Left lung (tissue), 10 donors: ENCODE measurements around the gene DMWD. TPM values are rescaled to one million over a fixed set of nuclear protein-coding genes. Genes with fewer than 3 reads are reported as not detected.

Source experiments
- ATAC-seq: fragments of 200-7000 bp; cut with Tn5 transposase; one replicate; pipeline ENCODE4 v1.9.1; 2020; ENCODE audit warnings: moderate library complexity
- DNase-seq, 4 donors: peaks; one replicate each; pipeline ENCODE4 v3.0.0-alpha.2; 2013 to 2020
- H3K27ac ChIP-seq, 2 donors: fragments of 200-600 bp; sonication (generic) in 1 of 2; one replicate each; pipeline versions ENCODE4 v1.5.0 to v1.8.0; 2020 to 2021
- H3K27me3 ChIP-seq, 2 donors: fragments of 200-600 bp; sonication (generic) in 1 of 2; one replicate each; pipeline versions ENCODE4 v1.5.0 to v1.8.0; 2020 to 2021
- H3K36me3 ChIP-seq, 2 donors: fragments of 200-600 bp; sonication (generic) in 1 of 2; one replicate each; pipeline versions ENCODE4 v1.5.0 to v1.8.0; 2020 to 2021
- H3K4me1 ChIP-seq, 2 donors: fragments of 200-600 bp; one replicate each; pipeline ENCODE4 v1.8.0; 2021
- H3K4me3 ChIP-seq, 2 donors: fragments of 200-600 bp; sonication (generic) in 1 of 2; one replicate each; pipeline versions ENCODE4 v1.5.0 to v1.8.0; 2020 to 2021; ENCODE audit warnings: mild to moderate bottlenecking in 1 of 2
- H3K9me3 ChIP-seq, 2 donors: fragments of 200-600 bp; sonication (generic) in 1 of 2; one replicate each; pipeline versions ENCODE4 v1.5.0 to v1.8.0; 2020 to 2021
- CTCF ChIP-seq, 2 donors: fragments of 200-600 bp; sonication (generic) in 1 of 2; IDR thresholded peaks; one replicate each; pipeline versions ENCODE4 v1.5.0 to v1.8.0; 2021; ENCODE audit warnings: antibody characterized with exemption in 2 of 2
- intact Hi-C, 2 donors: fragments of 100-400 bp; cut with DNase I; formaldehyde crosslinking; loops; one replicate each; pipeline versions ENCODE4 v1.11.2 to v1.14.2; 2022
- polyA plus RNA-seq, 6 donors: library from polyadenylated mRNA; unstranded; fragments of 120-200 nt; gene quantifications; one replicate each; pipeline ENCODE4 v1.2.1, GENCODE V29; 2013; ENCODE audit not compliant: insufficient read length in 6 of 6
- total RNA-seq, 2 donors: library from RNA; stranded (reverse); fragmentation: NEBNext Ultra II Directional; extraction: Animal tissue kit (Norgen Biotek cat#: 25700); gene quantifications; one replicate each; pipeline ENCODE4 v1.2.1, GENCODE V29; 2021
- donor health status: DM: no; HTN: yes; CAD: no.
- donor health status: DM: no; HTN: no; CAD: no.

The DMWD gene
- total and polyA plus RNA-seq, 8 donors = 29.6 to 51.4 (median 40.2) TPM

GRCh38 chr19:45786533-45786894 lies 6.1 kb downstream of the DMWD start:
- no peaks in the 10 kb centered on the region for H3K9me3 ChIP-seq
- peaks cover 0 to 91% of the 10 kb centered on the region in 2 donors for H3K27me3 ChIP-seq
- no peak overlapping the region for H3K4me3 ChIP-seq
- H3K36me3 ChIP-seq = peaks cover 0 to 56% of the 10 kb centered on the region in 2 donors
- H3K27ac ChIP-seq = no peak overlapping the region
- H3K4me1 ChIP-seq = peaks cover 7 to 27% of the 10 kb centered on the region in 2 donors
- DNase-seq (peak in 1 of 4 donors; percentile 75), ATAC-seq (no peak)
- TF ChIP-seq CTCF (IDR thresholded peaks at IDR 0.05) = no peak
- intact Hi-C loops = no loop called here

GRCh38 chr19:45785781-45786532 lies 6.7 kb downstream of the DMWD start:
- peaks cover 0 to 56% of the 10 kb centered on the region in 2 donors for H3K36me3 ChIP-seq
- intact Hi-C loops = no loop called here
- peak in 1 of 4 donors; percentile 67 for DNase-seq
- no peaks in the 10 kb centered on the region for H3K9me3 ChIP-seq
- no peak overlapping the region for H3K4me3 ChIP-seq
- ATAC-seq = no peak
- no peak for TF ChIP-seq CTCF (IDR thresholded peaks at IDR 0.05)
- no peak overlapping the region for H3K27ac ChIP-seq
- H3K27me3 ChIP-seq = peaks cover 0 to 96% of the 10 kb centered on the region in 2 donors
- peaks cover 6 to 27% of the 10 kb centered on the region in 2 donors for H3K4me1 ChIP-seq

- DNase-seq (no peak), ATAC-seq (no peak)
- intact Hi-C loops = no loop called here
- no peak for TF ChIP-seq CTCF (IDR thresholded peaks at IDR 0.05)
- Histone ChIP-seq H3K4me3 (no peak overlapping the region), H3K9me3 (no peaks in the 10 kb centered on the region), H3K27ac (no peak overlapping the region), H3K4me1 (peaks cover 11 to 27% of the 10 kb centered on the region in 2 donors), H3K27me3 (peaks cover 0 to 100% of the 10 kb centered on the region in 2 donors), H3K36me3 (peaks cover 0 to 50% of the 10 kb centered on the region in 2 donors)
Measured at GRCh38 chr19:45785097-45785496, 7.5 kb downstream of the DMWD start.

- H3K4me3 ChIP-seq = no peak overlapping the region
- H3K9me3 ChIP-seq = no peaks in the 10 kb centered on the region
- H3K27me3 ChIP-seq = peaks cover 0 to 100% of the 10 kb centered on the region in 2 donors
- intact Hi-C loops = no loop called here
- no peak for TF ChIP-seq CTCF (IDR thresholded peaks at IDR 0.05)
- peaks cover 11 to 37% of the 10 kb centered on the region in 2 donors for H3K4me1 ChIP-seq
- peaks cover 0 to 40% of the 10 kb centered on the region in 2 donors for H3K36me3 ChIP-seq
- peak overlapping the region in 1 of 2 donors; percentile 65 for H3K27ac ChIP-seq
- no peak for ATAC-seq
- no peak for DNase-seq
Measured at GRCh38 chr19:45784096-45784495, 8.5 kb downstream of the DMWD start.

- H3K27ac ChIP-seq = peak overlapping the region; percentile 48 to 65
- peaks cover 0 to 31% of the 10 kb centered on the region in 2 donors for H3K36me3 ChIP-seq
- peaks cover 11 to 42% of the 10 kb centered on the region in 2 donors for H3K4me1 ChIP-seq
- H3K27me3 ChIP-seq = peaks cover 0 to 100% of the 10 kb centered on the region in 2 donors
- no peak for DNase-seq
- no peaks in the 10 kb centered on the region for H3K9me3 ChIP-seq
- TF ChIP-seq CTCF (IDR thresholded peaks at IDR 0.05) = no peak
- intact Hi-C loops = no loop called here
- H3K4me3 ChIP-seq = no peak overlapping the region
- ATAC-seq = no peak
Measured at GRCh38 chr19:45782820-45783785, 9.5 kb downstream of the DMWD start.
